Type B pancreatic cell (in vitro differentiated cells): ENCODE data around the gene CXCL11. TPM values are rescaled to one million over a fixed set of nuclear protein-coding genes. Genes with fewer than 3 reads are reported as not detected.

Experiments used
- DNase-seq: peaks from one replicate; pipeline ENCODE4 v3.0.0; 2021; ENCODE audit warnings: mixed read lengths; ENCODE audit not compliant: unreplicated experiment; ENCODE audit errors: extremely low spot score
- H3K27ac Mint-ChIP-seq: 2 replicates; pipeline ENCODE4 v1.8.0; 2021; ENCODE audit warnings: mild to moderate bottlenecking, mixed read lengths
- H3K27me3 Mint-ChIP-seq: 2 replicates; pipeline ENCODE4 v1.8.0; 2021; ENCODE audit warnings: mixed read lengths
- H3K36me3 Mint-ChIP-seq: 2 replicates; pipeline ENCODE4 v1.8.0; 2021; ENCODE audit warnings: mixed read lengths
- H3K4me1 Mint-ChIP-seq: one replicate; pipeline ENCODE4 v1.8.0; 2021; ENCODE audit warnings: mixed read lengths; ENCODE audit not compliant: unreplicated experiment
- H3K4me3 Mint-ChIP-seq: 2 replicates; pipeline ENCODE4 v1.8.0; 2021; ENCODE audit warnings: mild to moderate bottlenecking, mixed read lengths
- H3K9me3 Mint-ChIP-seq: 2 replicates; pipeline ENCODE4 v1.8.0; 2021; ENCODE audit warnings: mixed read lengths
- CTCF ChIP-seq: fragments of 200-600 bp; sonication (generic); conservative IDR thresholded peaks from 2 replicates; pipeline ENCODE4 v1.5.0; 2021; ENCODE audit warnings: antibody characterized with exemption, mild to moderate bottlenecking
- total RNA-seq: library from RNA; stranded (reverse); gene quantifications from 2 replicates; pipeline ENCODE4 v1.2.1, GENCODE V29; 2021; ENCODE audit warnings: low replicate concordance

The CXCL11 gene
- total RNA-seq, 1 donor from 2014 or later = not detected

- no peak for DNase-seq
- Mint-ChIP-seq H3K9me3 (no peaks in the 10 kb centered on the region), H3K27ac (no peak overlapping the region), H3K36me3 (no peaks in the 10 kb centered on the region), H3K4me3 (no peak overlapping the region), H3K4me1 (no peaks in the 10 kb centered on the region), H3K27me3 (peaks cover 5% of the 10 kb centered on the region)
- no peak for TF ChIP-seq CTCF
These were observed 24.0 kb downstream of the CXCL11 start for GRCh38 chr4:76011700-76012387.

GRCh38 chr4:76011018-76011670 is 24.7 kb downstream of the CXCL11 start:
- Mint-ChIP-seq H3K27ac (no peak overlapping the region), H3K4me1 (no peaks in the 10 kb centered on the region), H3K27me3 (peaks cover 7% of the 10 kb centered on the region), H3K36me3 (no peaks in the 10 kb centered on the region), H3K9me3 (no peaks in the 10 kb centered on the region), H3K4me3 (no peak overlapping the region)
- DNase-seq = no peak
- TF ChIP-seq CTCF = no peak

GRCh38 chr4:76010576-76010975 is 25.3 kb downstream of the CXCL11 start:
- no peaks in the 10 kb centered on the region for H3K36me3 Mint-ChIP-seq
- TF ChIP-seq CTCF = no peak
- no peaks in the 10 kb centered on the region for H3K4me1 Mint-ChIP-seq
- peaks cover 10% of the 10 kb centered on the region for H3K27me3 Mint-ChIP-seq
- no peaks in the 10 kb centered on the region for H3K9me3 Mint-ChIP-seq
- H3K4me3 Mint-ChIP-seq = no peak overlapping the region
- no peak overlapping the region for H3K27ac Mint-ChIP-seq
- no peak for DNase-seq

GRCh38 chr4:76009311-76009710 is 26.6 kb downstream of the CXCL11 start:
- peaks cover 11% of the 10 kb centered on the region for H3K27me3 Mint-ChIP-seq
- no peak overlapping the region for H3K27ac Mint-ChIP-seq
- H3K9me3 Mint-ChIP-seq = no peaks in the 10 kb centered on the region
- TF ChIP-seq CTCF = no peak
- no peaks in the 10 kb centered on the region for H3K4me1 Mint-ChIP-seq
- DNase-seq = no peak
- H3K4me3 Mint-ChIP-seq = no peak overlapping the region
- no peaks in the 10 kb centered on the region for H3K36me3 Mint-ChIP-seq

- DNase-seq = no peak
- Mint-ChIP-seq H3K9me3 (no peaks in the 10 kb centered on the region), H3K27me3 (peaks cover 22% of the 10 kb centered on the region), H3K27ac (no peak within 1 kb of the TSS), H3K4me1 (no peaks in the 10 kb centered on the region), H3K36me3 (no peaks in the 10 kb centered on the region), H3K4me3 (no peak within 1 kb of the TSS)
- no peak for TF ChIP-seq CTCF
These were observed 28.6 kb downstream of the CXCL11 start, which contains the start of gene CXCL9 for GRCh38 chr4:76007089-76007862. Gene CXCL9 (minus strand): TSS chr4:76007509. CDS start chr4:76007449, 60 bp downstream.
